Osteoblast (primary cell): Measurements from ENCODE around the gene TMEM164. TPM values are rescaled to one million over a fixed set of nuclear protein-coding genes. Genes with fewer than 3 reads are reported as not detected.

ENCODE experiments used
- DNase-seq: peaks from one replicate; pipeline ENCODE4 v3.0.0; 2011; ENCODE audit warnings: low spot score, mixed read lengths; ENCODE audit not compliant: insufficient read length; ENCODE audit errors: missing footprints
- H2AFZ ChIP-seq: 2 replicates; pipeline ENCODE4 v1.6.0; 2011; ENCODE audit warnings: mild to moderate bottlenecking, low read length
- H3K27ac ChIP-seq: 2 replicates; pipeline ENCODE4 v1.5.1; 2011; ENCODE audit warnings: mild to moderate bottlenecking, low read depth, low read length, moderate library complexity
- H3K27me3 ChIP-seq: 2 replicates; pipeline ENCODE4 v1.6.0; 2012; ENCODE audit warnings: mild to moderate bottlenecking, control low read depth, inconsistent platforms, low read length, moderate library complexity; ENCODE audit not compliant: insufficient read depth
- H3K36me3 ChIP-seq: 2 replicates; pipeline ENCODE4 v1.5.1; 2011; ENCODE audit warnings: mild to moderate bottlenecking, low read length, control low read depth, moderate library complexity; ENCODE audit not compliant: insufficient read depth
- H3K4me1 ChIP-seq: 2 replicates; pipeline ENCODE4 v1.5.1; 2011; ENCODE audit warnings: mild to moderate bottlenecking, low read length, control low read depth, moderate library complexity; ENCODE audit not compliant: insufficient read depth
- H3K4me2 ChIP-seq: 2 replicates; pipeline ENCODE4 v1.6.0; 2011; ENCODE audit warnings: mild to moderate bottlenecking, low read length; ENCODE audit not compliant: insufficient read depth
- H3K4me3 ChIP-seq: fragments of 200-600 bp; sonication (generic); 3 replicates; pipeline ENCODE4 v1.5.1; 2012; ENCODE audit warnings: mild to moderate bottlenecking, low read length, inconsistent platforms; ENCODE audit not compliant: insufficient read depth
- H3K79me2 ChIP-seq: 2 replicates; pipeline ENCODE4 v1.6.0; 2012; ENCODE audit warnings: mild to moderate bottlenecking, low read length, control low read depth, inconsistent platforms; ENCODE audit not compliant: insufficient read depth
- H3K9me3 ChIP-seq: 2 replicates; pipeline ENCODE4 v1.5.1; 2011; ENCODE audit warnings: low read depth, low read length, control low read depth
- H4K20me1 ChIP-seq: 2 replicates; pipeline ENCODE4 v1.6.0; 2012; ENCODE audit warnings: mild to moderate bottlenecking, low read length, control low read depth; ENCODE audit not compliant: insufficient read depth
- total RNA-seq: library from RNA; depleted of rRNA; stranded (reverse); fragments of >200 nt; gene quantifications from 2 replicates; pipeline ENCODE4 v1.2.3, GENCODE V29; 2012
- TF ChIP-seq, protein P1 (sequence below): IDR thresholded peaks from 2 replicates; pipeline ENCODE4 v1.5.1; 2011; ENCODE audit warnings: mild to moderate bottlenecking, low read depth, low read length, moderate library complexity; ENCODE audit errors: extremely low read depth

TMEM164 gene
- total RNA-seq, 1 donor = 7.6 TPM

- Histone ChIP-seq H3K36me3 (no peaks in the 10 kb centered on the region), H3K4me2 (no peak overlapping the region), H3K27me3 (no peaks in the 10 kb centered on the region), H3K4me1 (no peaks in the 10 kb centered on the region), H3K79me2 (no peaks in the 10 kb centered on the region), H4K20me1 (no peaks in the 10 kb centered on the region), H3K4me3 (no peak overlapping the region), H3K27ac (no peak overlapping the region), H3K9me3 (no peaks in the 10 kb centered on the region), H2AFZ (no peak overlapping the region)
- DNase-seq = no peak
- TF ChIP-seq, protein P1, sequence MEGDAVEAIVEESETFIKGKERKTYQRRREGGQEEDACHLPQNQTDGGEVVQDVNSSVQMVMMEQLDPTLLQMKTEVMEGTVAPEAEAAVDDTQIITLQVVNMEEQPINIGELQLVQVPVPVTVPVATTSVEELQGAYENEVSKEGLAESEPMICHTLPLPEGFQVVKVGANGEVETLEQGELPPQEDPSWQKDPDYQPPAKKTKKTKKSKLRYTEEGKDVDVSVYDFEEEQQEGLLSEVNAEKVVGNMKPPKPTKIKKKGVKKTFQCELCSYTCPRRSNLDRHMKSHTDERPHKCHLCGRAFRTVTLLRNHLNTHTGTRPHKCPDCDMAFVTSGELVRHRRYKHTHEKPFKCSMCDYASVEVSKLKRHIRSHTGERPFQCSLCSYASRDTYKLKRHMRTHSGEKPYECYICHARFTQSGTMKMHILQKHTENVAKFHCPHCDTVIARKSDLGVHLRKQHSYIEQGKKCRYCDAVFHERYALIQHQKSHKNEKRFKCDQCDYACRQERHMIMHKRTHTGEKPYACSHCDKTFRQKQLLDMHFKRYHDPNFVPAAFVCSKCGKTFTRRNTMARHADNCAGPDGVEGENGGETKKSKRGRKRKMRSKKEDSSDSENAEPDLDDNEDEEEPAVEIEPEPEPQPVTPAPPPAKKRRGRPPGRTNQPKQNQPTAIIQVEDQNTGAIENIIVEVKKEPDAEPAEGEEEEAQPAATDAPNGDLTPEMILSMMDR = no peak
Measured at GRCh38 chrX:110055616-110056015, 52.7 kb downstream of the TMEM164 start.

DNA sequence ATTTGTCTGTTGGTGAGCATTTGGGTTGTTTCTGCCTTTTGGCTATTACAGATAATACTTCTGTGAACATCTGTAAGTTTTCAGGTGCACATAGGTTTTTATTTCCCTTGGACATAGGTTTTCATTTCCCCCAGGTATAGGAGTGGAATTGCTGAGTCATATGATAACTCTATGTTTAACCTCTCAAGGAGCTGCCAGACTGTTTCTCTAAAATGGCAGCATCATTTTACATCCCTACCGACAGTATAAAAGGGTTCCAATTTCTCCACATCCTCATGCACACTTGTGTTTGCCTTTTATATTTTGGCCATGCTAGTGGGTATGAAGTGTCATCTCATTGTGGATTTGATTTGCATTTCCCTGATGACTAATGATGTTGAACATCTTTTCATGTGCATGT lies 53.5 kb downstream of the TMEM164 start:
- Histone ChIP-seq H3K27ac (no peak overlapping the region), H3K4me2 (no peak overlapping the region), H2AFZ (no peak overlapping the region), H3K4me1 (no peaks in the 10 kb centered on the region), H3K36me3 (no peaks in the 10 kb centered on the region), H3K4me3 (no peak overlapping the region), H3K9me3 (no peaks in the 10 kb centered on the region), H4K20me1 (no peaks in the 10 kb centered on the region), H3K79me2 (no peaks in the 10 kb centered on the region), H3K27me3 (peaks cover 1% of the 10 kb centered on the region)
- DNase-seq = no peak
- TF ChIP-seq, protein P1 = no peak

DNA sequence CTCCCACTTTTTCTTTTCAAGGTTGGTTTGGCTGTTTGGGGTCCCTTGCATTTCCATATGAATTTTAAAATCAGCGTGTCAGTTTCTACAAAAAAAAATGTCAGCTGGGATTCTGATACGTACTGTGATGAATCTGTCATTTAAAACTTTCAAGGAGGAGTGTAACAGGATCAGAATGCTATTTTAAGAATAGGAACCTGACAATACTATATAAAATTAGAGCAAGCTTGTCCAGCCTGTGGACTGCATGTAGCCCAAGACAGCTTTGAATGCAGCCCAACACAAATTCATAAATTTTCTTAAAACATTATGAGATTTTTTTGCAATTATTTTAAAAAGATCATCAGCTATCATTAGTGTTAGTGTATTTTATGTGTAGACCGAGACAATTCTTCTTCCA lies 56.5 kb downstream of the TMEM164 start:
- Histone ChIP-seq H4K20me1 (no peaks in the 10 kb centered on the region), H3K4me3 (no peak overlapping the region), H3K79me2 (no peaks in the 10 kb centered on the region), H3K4me2 (no peak overlapping the region), H3K9me3 (no peaks in the 10 kb centered on the region), H2AFZ (no peak overlapping the region), H3K27ac (no peak overlapping the region), H3K4me1 (no peaks in the 10 kb centered on the region), H3K27me3 (peaks cover 3% of the 10 kb centered on the region), H3K36me3 (no peaks in the 10 kb centered on the region)
- no peak for DNase-seq
- TF ChIP-seq, protein P1 = no peak

GRCh38 chrX:110060317-110060716 lies 57.4 kb downstream of the TMEM164 start:
- Histone ChIP-seq H3K4me3 (no peak overlapping the region), H3K79me2 (no peaks in the 10 kb centered on the region), H3K4me2 (no peak overlapping the region), H3K4me1 (no peaks in the 10 kb centered on the region), H3K27ac (no peak overlapping the region), H2AFZ (no peak overlapping the region), H3K36me3 (no peaks in the 10 kb centered on the region), H3K9me3 (no peaks in the 10 kb centered on the region), H4K20me1 (no peaks in the 10 kb centered on the region), H3K27me3 (peaks cover 5% of the 10 kb centered on the region)
- TF ChIP-seq, protein P1 = no peak
- DNase-seq = no peak
